ENCODE results near the gene HOXA7. TPM values are rescaled to one million over a fixed set of nuclear protein-coding genes. Genes with fewer than 3 reads are reported as not detected.

Gene HOXA7
- total RNA-seq, 1 experiment from 2014 or later: 0.56 TPM

- no peaks in the 10 kb centered on the region for H3K36me3 ChIP-seq (ENCODE audit: insufficient read depth, low read length, poor library complexity, severe bottlenecking)
- H3K27ac ChIP-seq (ENCODE audit: low read depth, low read length, poor library complexity, severe bottlenecking): no peak overlapping the region
- TF ChIP-seq EZH2 (IDR thresholded peaks at IDR 0.05; ENCODE audit: borderline replicate concordance, low read depth, low read length, poor library complexity, severe bottlenecking) (no peak), CTCF (conservative IDR thresholded peaks at IDR 0.05; ENCODE audit: low read depth, low read length) (no peak)
- H3K27me3 ChIP-seq (replicated peaks; ENCODE audit: insufficient read depth, low read depth, low read length, poor library complexity): peaks cover 94% of the 10 kb centered on the region
- ChIA-PET POLR2A (ENCODE audit: low non-redundant PET) (no interaction called here), CTCF (interaction anchor here (1.2 kb wide), 1 partner anchor 719 kb away, joined by 4 read pairs; no protein-coding TSS in a partner anchor)
- DNase-seq (ENCODE audit: low spot score): no peak
- no peak overlapping the region for H3K4me3 ChIP-seq (ENCODE audit: low read depth, low read length, poor library complexity, severe bottlenecking)
- H3K9me3 ChIP-seq (ENCODE audit: low read depth, low read length, poor library complexity, severe bottlenecking): no peaks in the 10 kb centered on the region
- H3K4me1 ChIP-seq (ENCODE audit: insufficient read depth, low read length, poor library complexity, severe bottlenecking): no peaks in the 10 kb centered on the region
- BruUV-seq (replicated peaks): no TSS peak
- intact Hi-C loops (cut with micrococcal nuclease; ENCODE audit: unreplicated experiment): loop anchor here (5.0 kb wide), 1 partner anchor 570 kb away; no protein-coding TSS in a partner anchor
Measured at GRCh38 chr7:27202018-27202861, 45.8 kb upstream of the HOXA7 start.

- no peak for TF ChIP-seq EZH2 (IDR thresholded peaks at IDR 0.05; ENCODE audit: borderline replicate concordance, low read depth, low read length, poor library complexity, severe bottlenecking)
- TF ChIP-seq CTCF (conservative IDR thresholded peaks at IDR 0.05; ENCODE audit: low read depth, low read length): no peak
- intact Hi-C loops (cut with micrococcal nuclease; ENCODE audit: unreplicated experiment): loop anchor here (5.0 kb wide), 1 partner anchor 571 kb away; no protein-coding TSS in a partner anchor
- Histone ChIP-seq H3K27me3 (replicated peaks; ENCODE audit: insufficient read depth, low read depth, low read length, poor library complexity) (peaks cover 94% of the 10 kb centered on the region), H3K27ac (ENCODE audit: low read depth, low read length, poor library complexity, severe bottlenecking) (no peak overlapping the region), H3K9me3 (ENCODE audit: low read depth, low read length, poor library complexity, severe bottlenecking) (no peaks in the 10 kb centered on the region), H3K4me3 (ENCODE audit: low read depth, low read length, poor library complexity, severe bottlenecking) (no peak overlapping the region), H3K36me3 (ENCODE audit: insufficient read depth, low read length, poor library complexity, severe bottlenecking) (no peaks in the 10 kb centered on the region), H3K4me1 (ENCODE audit: insufficient read depth, low read length, poor library complexity, severe bottlenecking) (no peaks in the 10 kb centered on the region)
- POLR2A ChIA-PET (ENCODE audit: low non-redundant PET): no interaction called here
- CTCF ChIA-PET: interaction anchor here (1.2 kb wide), 1 partner anchor 720 kb away, joined by 4 read pairs; no protein-coding TSS in a partner anchor
- no TSS peak for BruUV-seq (replicated peaks)
- no peak for DNase-seq (ENCODE audit: low spot score)
Measured at GRCh38 chr7:27201580-27202017, 45.1 kb upstream of the HOXA7 start.

- TF ChIP-seq CTCF (conservative IDR thresholded peaks at IDR 0.05; ENCODE audit: low read depth, low read length) (no peak), EZH2 (IDR thresholded peaks at IDR 0.05; ENCODE audit: borderline replicate concordance, low read depth, low read length, poor library complexity, severe bottlenecking) (peak; percentile 88)
- no peaks in the 10 kb centered on the region for H3K36me3 ChIP-seq (ENCODE audit: insufficient read depth, low read length, poor library complexity, severe bottlenecking)
- ChIA-PET CTCF (interaction anchor here (1.2 kb wide), 1 partner anchor 720 kb away, joined by 4 read pairs; no protein-coding TSS in a partner anchor), POLR2A (ENCODE audit: low non-redundant PET) (no interaction called here)
- DNase-seq (ENCODE audit: low spot score): no peak
- no TSS peak for BruUV-seq (replicated peaks)
- no peak overlapping the region for H3K27ac ChIP-seq (ENCODE audit: low read depth, low read length, poor library complexity, severe bottlenecking)
- no peaks in the 10 kb centered on the region for H3K9me3 ChIP-seq (ENCODE audit: low read depth, low read length, poor library complexity, severe bottlenecking)
- peaks cover 94% of the 10 kb centered on the region for H3K27me3 ChIP-seq (replicated peaks; ENCODE audit: insufficient read depth, low read depth, low read length, poor library complexity)
- peak overlapping the region; percentile 29 for H3K4me3 ChIP-seq (ENCODE audit: low read depth, low read length, poor library complexity, severe bottlenecking)
- H3K4me1 ChIP-seq (ENCODE audit: insufficient read depth, low read length, poor library complexity, severe bottlenecking): no peaks in the 10 kb centered on the region
- intact Hi-C loops (cut with micrococcal nuclease; ENCODE audit: unreplicated experiment): loop anchor here (5.0 kb wide), 1 partner anchor 571 kb away; no protein-coding TSS in a partner anchor
Measured at GRCh38 chr7:27200761-27201579, 44.5 kb upstream of the HOXA7 start.

Measured in A673 (cell line).